RCC 7860 (cell line): ENCODE measurements around the gene INTS11.
A peak's percentile ranks its signal among the peaks of the same experiment; 100 is the strongest.

ENCODE experiments used
- DNase-seq: peaks from one replicate; pipeline ENCODE4 v3.0.0-alpha.2; 2015; ENCODE audit warnings: low spot score
- FAIRE-seq: peaks from 2 replicates; lab custom pipeline; 2012; peaks lifted over from hg19 to GRCh38; lab: Jason Lieb, UNC

INTS11 gene

GRCh38 chr1:1345384-1345783 lies 20.9 kb upstream of the INTS11 start:
- DNase-seq = no peak
- no peak for FAIRE-seq

DNA sequence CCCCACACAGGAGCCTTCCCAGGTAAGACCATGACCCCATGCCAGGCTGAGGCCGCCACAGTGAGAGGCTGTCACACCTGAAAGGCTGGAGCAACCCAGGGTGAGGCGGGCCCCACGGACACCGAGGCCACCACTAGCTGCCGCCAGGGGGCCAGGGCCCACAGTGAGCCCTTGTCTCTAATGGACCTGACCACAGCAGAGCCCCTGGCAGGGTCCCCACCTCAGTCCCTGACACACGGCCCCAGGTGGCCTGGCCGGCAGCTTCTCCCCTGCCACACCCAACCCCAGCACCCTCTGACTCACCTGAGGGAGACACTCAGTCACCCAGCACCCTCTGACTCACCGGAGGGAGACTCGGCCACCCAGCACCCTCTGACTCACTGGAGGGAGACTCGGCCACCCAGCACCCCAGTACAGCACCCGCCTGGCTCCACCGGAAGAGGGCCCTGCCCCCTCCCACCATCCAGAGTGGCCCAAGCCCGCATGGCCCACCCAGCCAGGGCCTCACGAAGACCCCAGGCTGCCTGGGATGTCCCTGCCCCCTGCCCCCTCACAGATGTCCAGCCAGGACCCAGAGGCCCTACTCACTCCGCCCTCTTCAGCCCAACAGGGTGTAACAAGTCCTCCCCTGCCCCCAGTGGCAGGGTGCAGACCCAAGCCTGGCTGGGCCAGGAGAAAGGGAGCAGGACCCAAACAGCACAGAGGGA lies 20.3 kb upstream of the INTS11 start:
- FAIRE-seq (peak; percentile 78), DNase-seq (peak; percentile 90)

DNA sequence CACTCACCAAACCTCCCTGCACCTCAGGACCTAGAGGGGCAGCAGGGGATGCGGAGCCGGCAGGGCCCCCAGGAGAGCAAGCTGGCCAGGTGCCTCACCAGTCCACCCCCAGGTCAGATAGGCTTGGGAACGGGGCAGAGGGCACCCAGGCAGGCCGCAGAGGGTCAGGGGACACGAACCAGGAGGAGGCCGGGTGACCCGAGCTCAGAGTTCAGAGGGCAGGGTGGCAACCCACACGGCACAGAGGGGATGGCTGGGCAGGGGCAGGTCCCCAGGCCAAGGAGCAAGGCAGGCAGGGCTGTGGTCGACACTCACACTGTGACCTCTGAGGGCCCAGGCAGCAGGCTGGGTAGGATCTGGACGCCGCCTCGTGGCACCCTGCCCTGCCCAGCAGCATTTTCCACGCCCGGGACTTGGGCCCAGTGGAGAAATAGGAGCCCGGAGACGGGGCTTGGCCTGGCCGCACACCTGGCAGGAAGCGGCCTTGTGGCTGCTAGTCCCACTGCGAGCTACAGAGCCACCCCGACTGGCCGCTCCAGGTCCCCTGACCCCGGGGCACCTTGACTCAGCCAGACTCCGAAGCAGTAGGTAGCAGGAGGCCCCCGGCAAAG lies 19.5 kb upstream of the INTS11 start:
- FAIRE-seq = no peak
- no peak for DNase-seq

GRCh38 chr1:1342584-1343115 lies 18.2 kb upstream of the INTS11 start:
- no peak for FAIRE-seq
- no peak for DNase-seq

DNA sequence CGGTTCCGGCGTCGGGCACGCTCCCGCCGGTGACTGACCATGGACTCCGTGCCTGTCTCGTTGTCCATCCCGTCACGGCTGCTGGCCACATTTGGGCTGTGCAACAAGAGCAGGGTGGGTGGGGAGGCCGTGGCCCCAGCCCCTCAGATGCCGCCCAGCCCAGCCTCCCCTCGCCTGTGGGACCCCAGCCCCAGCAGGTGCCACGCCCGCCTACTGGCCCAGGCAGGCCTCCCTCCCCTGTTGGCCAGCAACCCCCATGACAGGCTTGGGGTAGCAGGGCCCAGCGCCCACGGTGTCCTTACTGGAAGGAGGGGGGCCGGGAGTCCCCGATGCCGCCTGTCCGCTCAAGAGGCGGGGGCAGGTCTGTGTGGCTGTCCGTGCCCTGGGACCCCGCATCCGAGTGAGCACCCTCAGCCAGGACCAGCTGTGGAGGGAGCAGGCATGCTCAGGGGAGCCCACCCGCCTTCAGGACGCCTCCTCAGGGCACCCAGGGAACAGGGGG lies 17.7 kb upstream of the INTS11 start:
- no peak for FAIRE-seq

DNA sequence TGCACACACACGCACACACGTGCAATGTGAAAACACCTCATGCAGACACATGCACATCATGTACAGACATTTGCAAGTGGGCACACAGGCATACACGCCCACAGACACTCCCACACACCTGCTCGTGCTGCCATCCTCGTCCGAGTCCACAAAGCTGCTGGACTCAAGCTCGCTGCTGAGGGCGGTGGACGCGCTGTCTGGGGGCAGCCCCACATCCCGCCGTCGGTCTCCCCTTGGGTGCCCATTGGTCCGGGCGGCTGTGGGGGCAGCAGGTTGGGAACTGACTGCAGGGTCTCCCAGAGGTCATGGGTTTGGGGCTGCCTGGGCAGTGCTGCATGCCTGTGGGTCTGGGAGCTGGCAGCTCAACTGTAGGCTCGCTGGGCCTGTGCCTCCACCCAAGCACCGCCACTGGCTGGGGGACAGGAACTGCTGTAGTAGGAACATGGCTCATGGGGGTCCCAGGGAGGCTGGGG lies 17.1 kb upstream of the INTS11 start:
- FAIRE-seq = no peak
- no peak for DNase-seq

More for the DNA sequence above, 17.7 kb upstream of the INTS11 start:
- no peak for DNase-seq

DNA sequence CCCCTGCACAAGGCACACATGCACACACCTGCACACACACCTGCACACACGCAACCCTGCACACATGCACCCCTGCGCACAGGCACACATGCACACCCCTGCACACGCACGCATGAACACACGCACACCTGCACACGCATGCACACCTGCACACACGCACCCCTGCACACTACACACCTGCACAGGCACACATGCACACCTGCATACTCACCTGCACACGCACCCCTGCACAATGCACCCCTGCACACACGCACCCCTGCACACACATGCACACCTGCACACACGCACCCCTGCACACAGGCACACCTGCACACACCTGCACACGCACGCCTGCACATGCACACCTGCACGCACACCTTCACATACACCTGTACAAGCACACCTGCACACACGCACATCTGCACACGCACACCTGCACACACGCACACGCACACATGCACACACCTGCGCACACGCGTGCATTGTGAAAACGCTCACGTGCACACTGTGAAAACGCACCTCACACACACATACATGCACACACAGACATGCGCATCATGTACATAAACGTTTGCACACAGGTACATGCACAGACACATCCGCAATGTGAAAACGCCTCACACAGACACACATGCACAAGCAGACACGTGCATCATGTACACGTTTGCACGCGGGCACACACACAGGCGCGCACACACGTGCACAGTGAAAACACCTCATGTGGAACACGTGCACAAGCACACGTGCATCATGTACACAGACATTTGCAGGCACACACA lies 16.5 kb upstream of the INTS11 start:
- DNase-seq (no peak), FAIRE-seq (no peak)

DNA sequence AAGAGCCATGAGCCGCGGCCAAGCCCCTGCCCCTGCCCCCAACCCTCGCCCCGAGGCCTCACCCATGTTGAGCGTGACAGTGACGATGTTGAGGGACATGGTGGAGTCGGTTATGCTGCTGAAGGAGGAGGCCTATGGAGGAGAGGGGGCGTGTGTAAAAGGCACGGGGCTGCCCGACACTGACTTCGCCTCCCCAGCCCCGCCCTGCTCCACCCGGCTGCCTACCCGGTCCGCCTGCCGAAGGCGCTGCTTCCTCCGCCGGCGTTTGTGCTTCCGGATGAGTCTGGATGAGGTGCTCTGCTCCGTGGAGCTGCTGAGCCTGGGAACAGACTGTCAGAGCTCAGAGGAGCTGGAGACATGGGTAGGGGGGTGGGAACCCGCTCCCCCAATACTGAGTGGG lies 15.7 kb upstream of the INTS11 start:
- DNase-seq = no peak
- no peak for FAIRE-seq

DNA sequence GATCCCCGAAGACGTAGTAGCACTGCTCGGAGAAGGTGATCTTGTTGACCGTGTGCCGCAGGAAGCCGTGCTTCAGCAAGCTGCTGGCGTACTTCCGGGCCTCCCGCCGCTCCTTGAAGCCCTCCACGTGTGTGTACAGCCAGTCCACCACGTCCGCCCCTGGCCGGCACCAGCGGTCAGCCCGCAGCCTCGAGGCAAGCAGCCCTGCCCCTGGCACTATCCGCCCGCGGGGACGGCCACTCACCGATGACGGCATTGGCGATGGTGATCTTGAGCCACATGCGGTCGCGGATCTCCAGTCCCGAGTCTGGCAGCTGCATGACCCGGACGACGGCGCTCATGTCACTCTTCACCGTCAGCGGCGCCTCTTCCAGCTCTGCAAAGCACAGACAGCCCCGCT lies 13.8 kb upstream of the INTS11 start:
- DNase-seq = no peak
- FAIRE-seq = no peak

DNA sequence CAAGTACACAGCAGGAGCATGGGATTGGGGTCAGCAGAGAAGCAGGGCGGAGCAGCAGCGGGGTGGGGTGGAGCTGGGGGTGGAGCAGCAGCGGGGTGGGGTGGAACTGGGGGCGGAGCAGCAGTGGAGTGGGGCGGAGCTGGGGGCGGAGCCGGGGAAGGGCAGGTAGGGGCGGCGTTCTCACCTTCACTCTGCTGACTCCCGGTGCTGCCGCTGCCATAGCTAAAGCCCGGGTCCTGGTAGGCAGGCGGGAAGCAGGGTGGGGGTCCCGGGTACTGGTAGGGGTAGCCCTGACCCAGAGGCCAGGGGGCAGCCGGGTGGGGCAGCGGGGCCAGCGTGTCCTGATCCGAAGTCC lies 13.3 kb upstream of the INTS11 start:
- DNase-seq (no peak), FAIRE-seq (no peak)

GRCh38 chr1:1336931-1337792 lies 12.7 kb upstream of the INTS11 start:
- FAIRE-seq = no peak
- DNase-seq = no peak

GRCh38 chr1:1336446-1336845 lies 12.0 kb upstream of the INTS11 start:
- FAIRE-seq (no peak), DNase-seq (no peak)

- DNase-seq (no peak), FAIRE-seq (no peak)
These were observed 11.4 kb upstream of the INTS11 start for GRCh38 chr1:1335792-1336248.

DNA sequence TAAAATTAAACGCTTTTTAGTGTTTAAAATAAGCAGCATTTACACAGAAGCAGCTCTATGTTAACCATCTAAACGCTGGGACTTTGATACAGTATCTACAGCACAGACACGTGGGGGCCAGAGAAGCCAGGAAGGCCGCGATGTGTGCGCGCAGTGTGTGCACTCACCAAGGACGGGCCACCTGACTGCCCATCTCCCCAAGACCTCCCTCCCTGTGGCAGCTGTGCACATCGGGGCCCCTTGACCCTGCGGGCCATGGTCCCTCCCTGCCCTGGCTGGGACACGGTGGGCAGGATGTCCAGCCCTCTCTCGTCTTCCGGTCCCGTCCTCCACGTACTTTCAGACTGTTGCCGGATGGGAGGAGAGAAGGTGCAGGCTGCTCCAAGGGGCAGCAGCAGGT lies 10.8 kb upstream of the INTS11 start:
- no peak for FAIRE-seq

DNA sequence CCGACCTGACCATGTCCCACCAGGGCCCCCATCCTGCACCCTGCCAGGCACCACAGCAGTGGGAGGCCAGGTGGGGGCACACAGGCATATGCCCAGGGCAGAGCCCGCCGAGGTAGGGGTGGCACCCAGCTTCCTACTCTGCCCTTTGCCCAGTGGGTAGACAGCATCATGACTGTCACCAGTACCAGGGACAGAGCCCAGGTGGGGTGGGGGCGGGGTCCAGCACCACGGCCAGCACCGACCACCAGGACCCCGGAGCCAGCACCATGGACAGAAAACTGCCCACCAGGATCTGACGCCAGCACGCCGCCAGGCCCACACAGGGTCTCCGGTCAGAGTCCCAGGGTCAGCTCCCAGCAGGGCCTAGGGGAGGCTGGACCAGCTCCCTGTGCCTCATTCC lies 10.4 kb upstream of the INTS11 start:
- no peak for FAIRE-seq
- DNase-seq = no peak

More for the DNA sequence above, 10.8 kb upstream of the INTS11 start:
- DNase-seq = no peak

DNA sequence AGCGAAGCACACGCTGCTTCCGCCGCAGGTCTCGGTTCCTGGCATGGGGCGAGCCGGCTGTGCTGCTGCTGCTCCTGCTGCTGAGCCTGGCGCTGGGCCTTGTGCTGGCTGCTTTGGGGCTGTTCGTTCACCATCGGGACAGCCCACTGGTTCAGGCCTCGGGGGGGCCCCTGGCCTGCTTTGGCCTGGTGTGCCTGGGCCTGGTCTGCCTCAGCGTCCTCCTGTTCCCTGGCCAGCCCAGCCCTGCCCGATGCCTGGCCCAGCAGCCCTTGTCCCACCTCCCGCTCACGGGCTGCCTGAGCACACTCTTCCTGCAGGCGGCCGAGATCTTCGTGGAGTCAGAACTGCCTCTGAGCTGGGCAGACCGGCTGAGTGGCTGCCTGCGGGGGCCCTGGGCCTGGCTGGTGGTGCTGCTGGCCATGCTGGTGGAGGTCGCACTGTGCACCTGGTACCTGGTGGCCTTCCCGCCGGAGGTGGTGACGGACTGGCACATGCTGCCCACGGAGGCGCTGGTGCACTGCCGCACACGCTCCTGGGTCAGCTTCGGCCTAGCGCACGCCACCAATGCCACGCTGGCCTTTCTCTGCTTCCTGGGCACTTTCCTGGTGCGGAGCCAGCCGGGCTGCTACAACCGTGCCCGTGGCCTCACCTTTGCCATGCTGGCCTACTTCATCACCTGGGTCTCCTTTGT lies 9.2 kb upstream of the INTS11 start:
- DNase-seq (no peak), FAIRE-seq (no peak)

GRCh38 chr1:1332774-1333480 lies 8.5 kb upstream of the INTS11 start:
- DNase-seq = no peak
- FAIRE-seq = no peak

DNA sequence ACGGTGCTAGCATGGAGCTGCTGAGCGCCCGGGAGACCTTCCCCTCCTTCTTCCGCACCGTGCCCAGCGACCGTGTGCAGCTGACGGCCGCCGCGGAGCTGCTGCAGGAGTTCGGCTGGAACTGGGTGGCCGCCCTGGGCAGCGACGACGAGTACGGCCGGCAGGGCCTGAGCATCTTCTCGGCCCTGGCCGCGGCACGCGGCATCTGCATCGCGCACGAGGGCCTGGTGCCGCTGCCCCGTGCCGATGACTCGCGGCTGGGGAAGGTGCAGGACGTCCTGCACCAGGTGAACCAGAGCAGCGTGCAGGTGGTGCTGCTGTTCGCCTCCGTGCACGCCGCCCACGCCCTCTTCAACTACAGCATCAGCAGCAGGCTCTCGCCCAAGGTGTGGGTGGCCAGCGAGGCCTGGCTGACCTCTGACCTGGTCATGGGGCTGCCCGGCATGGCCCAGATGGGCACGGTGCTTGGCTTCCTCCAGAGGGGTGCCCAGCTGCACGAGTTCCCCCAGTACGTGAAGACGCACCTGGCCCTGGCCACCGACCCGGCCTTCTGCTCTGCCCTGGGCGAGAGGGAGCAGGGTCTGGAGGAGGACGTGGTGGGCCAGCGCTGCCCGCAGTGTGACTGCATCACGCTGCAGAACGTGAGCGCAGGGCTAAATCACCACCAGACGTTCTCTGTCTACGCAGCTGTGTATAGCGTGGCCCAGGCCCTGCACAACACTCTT lies 7.7 kb upstream of the INTS11 start:
- DNase-seq (no peak), FAIRE-seq (no peak)
